Measurements from ENCODE around the gene IL32.

The IL32 gene

DNA sequence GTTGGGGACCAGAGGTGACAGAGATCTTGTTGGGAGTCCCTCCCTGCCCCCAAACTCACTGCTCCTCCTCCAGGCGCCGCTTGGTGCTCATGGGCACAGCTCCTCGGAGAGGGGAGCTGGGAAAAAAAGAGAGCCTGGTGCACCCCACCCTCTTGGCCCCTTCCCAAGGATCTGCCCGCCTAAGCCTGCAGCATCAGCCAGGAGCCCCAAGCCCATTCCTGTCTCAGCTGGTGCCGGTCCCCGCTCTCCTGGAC lies 42.1 kb upstream of the IL32 start:
- Histone ChIP-seq H3K23ac (ENCODE audit: low read length) (peak overlapping the region; percentile 80), H3K9ac (ENCODE audit: low read length) (peak overlapping the region; percentile 90), H3K4ac (ENCODE audit: low read depth, low read length) (no peak overlapping the region), H4K5ac (ENCODE audit: low read length) (no peak overlapping the region), H3K56ac (ENCODE audit: low read length) (peak overlapping the region; percentile 96), H3K27me3 (ENCODE audit: insufficient read depth, low read length, poor library complexity) (no peaks in the 10 kb centered on the region), H2BK120ac (ENCODE audit: low read depth, low read length) (no peak overlapping the region), H4K8ac (ENCODE audit: low read depth, low read length) (no peak overlapping the region), H2BK5ac (ENCODE audit: low read length) (peak overlapping the region; percentile 47), H3K36me3 (ENCODE audit: control insufficient read depth, insufficient read depth, low read length) (peaks cover 8% of the 10 kb centered on the region), H2BK15ac (replicated peaks; ENCODE audit: low read depth) (no peak overlapping the region), H3K27ac (ENCODE audit: low read depth, low read length) (peak overlapping the region; percentile 94), H3K4me3 (ENCODE audit: low read length) (peak overlapping the region; percentile 61), H3K4me2 (ENCODE audit: low read length) (peak overlapping the region; percentile 85), H3K18ac (ENCODE audit: low read length) (peak overlapping the region; percentile 69), H3K79me1 (ENCODE audit: low read length) (peaks cover 5% of the 10 kb centered on the region), H3K4me1 (ENCODE audit: control insufficient read depth, low read depth, low read length) (peaks cover 12% of the 10 kb centered on the region), H2AK5ac (ENCODE audit: low read length) (peak overlapping the region; percentile 43), H3K79me2 (ENCODE audit: control insufficient read depth, insufficient read depth, low read length) (peaks cover 4% of the 10 kb centered on the region)
- DNase-seq, result peak; percentile 78
- no CpG with 5 or more reads among the region's 6 CpGs for WGBS (ENCODE audit: extremely low coverage, insufficient coverage, low lambda C conversion rate)

DNA sequence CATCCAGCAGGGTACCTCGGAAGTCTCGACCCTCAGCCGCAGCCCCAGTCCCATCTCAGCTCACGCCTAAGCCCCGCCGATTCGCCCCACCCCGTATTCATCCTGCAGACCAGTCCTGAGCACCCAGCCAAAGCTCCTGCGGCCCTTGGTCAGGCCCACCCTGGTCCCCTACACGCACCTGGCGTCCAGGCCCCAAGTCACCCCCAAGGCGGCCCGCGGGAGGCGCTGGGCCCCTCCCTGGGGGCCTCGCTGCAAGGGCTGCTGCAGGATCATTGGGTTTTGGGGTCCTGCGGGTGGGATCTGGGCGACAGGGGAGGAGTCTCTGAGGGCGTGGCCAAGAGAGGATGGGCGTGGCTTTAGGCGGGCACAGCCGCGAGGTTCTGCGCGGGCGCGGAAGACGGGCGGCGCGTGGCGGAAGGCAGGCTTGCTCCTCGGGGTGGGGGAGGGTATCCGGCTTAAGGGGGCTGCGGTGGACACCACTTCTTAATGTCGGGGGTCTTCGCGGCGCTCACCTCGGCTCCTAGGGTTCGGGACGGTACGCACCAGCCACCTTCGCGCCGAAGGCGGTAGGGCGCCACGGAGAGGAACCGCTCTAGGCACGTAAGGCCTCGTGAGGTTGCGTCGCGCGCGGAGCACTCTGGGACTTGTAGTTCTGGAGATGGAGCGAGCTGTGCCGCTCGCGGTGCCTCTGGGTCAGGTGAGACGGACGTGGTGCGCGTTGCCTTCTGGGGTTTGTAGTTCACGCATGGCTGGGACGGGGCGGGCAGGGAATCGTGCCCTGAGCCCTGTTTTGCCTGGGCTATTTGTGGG lies 41.6 kb upstream of the IL32 start, which contains the start of the genes HCFC1R1 and THOC6:
TSS of gene HCFC1R1 (minus strand) at position 274 of the 810 bp plus-strand sequence. CDS start at position 273, 1 bp downstream.
TSS of gene THOC6 (plus strand) at position 367 of the 810 bp plus-strand sequence. CDS start at position 659, 292 bp downstream.
- Histone ChIP-seq H3K79me2 (ENCODE audit: control insufficient read depth, insufficient read depth, low read length) (peaks cover 4% of the 10 kb centered on the region), H2AK5ac (ENCODE audit: low read length) (peak within 1 kb of the TSS; percentile 78), H3K27me3 (ENCODE audit: insufficient read depth, low read length, poor library complexity) (no peaks in the 10 kb centered on the region), H2BK5ac (ENCODE audit: low read length) (peak within 1 kb of the TSS; percentile 96), H2BK15ac (replicated peaks; ENCODE audit: low read depth) (no peak within 1 kb of the TSS), H4K5ac (ENCODE audit: low read length) (no peak within 1 kb of the TSS), H2BK120ac (ENCODE audit: low read depth, low read length) (no peak within 1 kb of the TSS), H3K56ac (ENCODE audit: low read length) (peak within 1 kb of the TSS; percentile 96), H3K23ac (ENCODE audit: low read length) (peak within 1 kb of the TSS; percentile 89), H3K4ac (ENCODE audit: low read depth, low read length) (no peak within 1 kb of the TSS), H3K27ac (ENCODE audit: low read depth, low read length) (peak within 1 kb of the TSS; percentile 94), H4K8ac (ENCODE audit: low read depth, low read length) (no peak within 1 kb of the TSS), H3K4me2 (ENCODE audit: low read length) (peak within 1 kb of the TSS; percentile 85), H3K36me3 (ENCODE audit: control insufficient read depth, insufficient read depth, low read length) (peaks cover 8% of the 10 kb centered on the region), H3K4me3 (ENCODE audit: low read length) (peak within 1 kb of the TSS; percentile 61), H3K4me1 (ENCODE audit: control insufficient read depth, low read depth, low read length) (peaks cover 12% of the 10 kb centered on the region), H3K9ac (ENCODE audit: low read length) (peak within 1 kb of the TSS; percentile 90), H3K18ac (ENCODE audit: low read length) (peak within 1 kb of the TSS; percentile 69), H3K79me1 (ENCODE audit: low read length) (peaks cover 5% of the 10 kb centered on the region)
- WGBS (ENCODE audit: extremely low coverage, insufficient coverage, low lambda C conversion rate), result no CpG with 5 or more reads among the region's 69 CpGs
- peak; percentile 100 for DNase-seq

DNA sequence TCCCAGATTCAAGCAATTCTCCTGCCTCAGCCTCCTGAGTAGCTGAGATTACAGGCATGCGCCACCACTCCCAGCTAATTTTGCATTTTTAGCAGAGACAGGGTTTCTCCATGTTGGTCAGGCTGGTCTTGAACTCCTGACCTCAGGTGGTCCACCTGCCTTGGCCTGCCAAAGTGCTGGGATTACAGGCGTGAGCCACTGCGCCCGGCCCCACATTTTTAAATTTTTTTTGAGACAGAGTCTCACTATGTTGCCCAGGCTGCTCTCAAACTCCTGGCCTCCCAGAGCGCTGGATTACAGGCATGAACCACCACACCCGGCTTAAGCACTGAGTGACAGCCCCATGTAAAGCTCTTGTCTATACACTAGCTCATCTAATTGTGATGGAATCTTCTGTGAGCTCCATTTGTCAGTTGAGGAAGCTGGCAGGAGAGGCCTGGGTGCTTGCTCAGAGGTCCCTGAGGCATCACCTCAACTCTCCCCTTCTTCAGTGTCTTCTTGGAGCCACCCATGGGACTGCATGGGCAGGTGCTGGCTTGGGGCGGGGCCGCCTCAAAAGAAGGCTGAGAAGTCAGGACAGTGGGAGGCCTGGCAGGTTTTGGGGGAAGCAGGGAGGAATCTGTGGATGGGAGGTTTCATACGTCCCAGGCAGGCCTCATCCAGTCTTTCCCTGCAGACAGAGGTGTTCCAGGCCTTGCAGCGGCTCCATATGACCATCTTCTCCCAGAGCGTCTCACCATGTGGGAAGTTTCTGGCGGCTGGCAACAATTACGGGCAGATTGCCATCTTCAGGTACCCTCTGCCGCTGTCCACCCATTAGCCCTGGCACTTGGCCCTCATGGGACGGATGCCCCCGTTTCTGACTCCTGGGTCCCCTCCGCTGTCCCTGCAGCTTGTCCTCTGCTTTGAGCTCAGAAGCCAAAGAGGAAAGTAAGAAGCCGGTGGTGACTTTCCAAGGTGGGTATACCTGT lies 40.1 kb upstream of the IL32 start:
- no peaks in the 10 kb centered on the region for H3K27me3 ChIP-seq (ENCODE audit: insufficient read depth, low read length, poor library complexity)
- no peak overlapping the region for H3K4me3 ChIP-seq (ENCODE audit: low read length)
- H3K18ac ChIP-seq (ENCODE audit: low read length), result no peak overlapping the region
- peaks cover 8% of the 10 kb centered on the region for H3K36me3 ChIP-seq (ENCODE audit: control insufficient read depth, insufficient read depth, low read length)
- H3K23ac ChIP-seq (ENCODE audit: low read length), result no peak overlapping the region
- H3K79me1 ChIP-seq (ENCODE audit: low read length), result peaks cover 5% of the 10 kb centered on the region
- H2BK15ac ChIP-seq (replicated peaks; ENCODE audit: low read depth), result no peak overlapping the region
- H3K4me2 ChIP-seq (ENCODE audit: low read length), result no peak overlapping the region
- no peak for DNase-seq
- no peak overlapping the region for H3K56ac ChIP-seq (ENCODE audit: low read length)
- peaks cover 4% of the 10 kb centered on the region for H3K79me2 ChIP-seq (ENCODE audit: control insufficient read depth, insufficient read depth, low read length)
- no peak overlapping the region for H2AK5ac ChIP-seq (ENCODE audit: low read length)
- H4K8ac ChIP-seq (ENCODE audit: low read depth, low read length), result no peak overlapping the region
- H3K4ac ChIP-seq (ENCODE audit: low read depth, low read length), result no peak overlapping the region
- no peak overlapping the region for H3K9ac ChIP-seq (ENCODE audit: low read length)
- no peak overlapping the region for H3K27ac ChIP-seq (ENCODE audit: low read depth, low read length)
- H4K5ac ChIP-seq (ENCODE audit: low read length), result no peak overlapping the region
- WGBS (ENCODE audit: extremely low coverage, insufficient coverage, low lambda C conversion rate), result no CpG with 5 or more reads among the region's 18 CpGs
- H2BK5ac ChIP-seq (ENCODE audit: low read length), result no peak overlapping the region
- peaks cover 12% of the 10 kb centered on the region for H3K4me1 ChIP-seq (ENCODE audit: control insufficient read depth, low read depth, low read length)
- H2BK120ac ChIP-seq (ENCODE audit: low read depth, low read length), result no peak overlapping the region

- H2BK120ac ChIP-seq (ENCODE audit: low read depth, low read length), result no peak overlapping the region
- H2AK5ac ChIP-seq (ENCODE audit: low read length), result no peak overlapping the region
- H3K4me3 ChIP-seq (ENCODE audit: low read length), result no peak overlapping the region
- no peak overlapping the region for H3K18ac ChIP-seq (ENCODE audit: low read length)
- no peak overlapping the region for H2BK5ac ChIP-seq (ENCODE audit: low read length)
- no peak overlapping the region for H4K8ac ChIP-seq (ENCODE audit: low read depth, low read length)
- H3K23ac ChIP-seq (ENCODE audit: low read length), result no peak overlapping the region
- no CpG with 5 or more reads among the region's 8 CpGs for WGBS (ENCODE audit: extremely low coverage, insufficient coverage, low lambda C conversion rate)
- no peak for DNase-seq
- no peak overlapping the region for H3K4me2 ChIP-seq (ENCODE audit: low read length)
- H3K79me2 ChIP-seq (ENCODE audit: control insufficient read depth, insufficient read depth, low read length), result no peaks in the 10 kb centered on the region
- peaks cover 5% of the 10 kb centered on the region for H3K79me1 ChIP-seq (ENCODE audit: low read length)
- H4K5ac ChIP-seq (ENCODE audit: low read length), result no peak overlapping the region
- H3K27ac ChIP-seq (ENCODE audit: low read depth, low read length), result no peak overlapping the region
- no peak overlapping the region for H2BK15ac ChIP-seq (replicated peaks; ENCODE audit: low read depth)
- H3K27me3 ChIP-seq (ENCODE audit: insufficient read depth, low read length, poor library complexity), result no peaks in the 10 kb centered on the region
- H3K56ac ChIP-seq (ENCODE audit: low read length), result no peak overlapping the region
- no peak overlapping the region for H3K4ac ChIP-seq (ENCODE audit: low read depth, low read length)
- no peak overlapping the region for H3K9ac ChIP-seq (ENCODE audit: low read length)
- H3K36me3 ChIP-seq (ENCODE audit: control insufficient read depth, insufficient read depth, low read length), result peaks cover 8% of the 10 kb centered on the region
- peaks cover 12% of the 10 kb centered on the region for H3K4me1 ChIP-seq (ENCODE audit: control insufficient read depth, low read depth, low read length)
Observed at GRCh38 chr16:3026003-3026378, 39.4 kb upstream of the IL32 start.

DNA sequence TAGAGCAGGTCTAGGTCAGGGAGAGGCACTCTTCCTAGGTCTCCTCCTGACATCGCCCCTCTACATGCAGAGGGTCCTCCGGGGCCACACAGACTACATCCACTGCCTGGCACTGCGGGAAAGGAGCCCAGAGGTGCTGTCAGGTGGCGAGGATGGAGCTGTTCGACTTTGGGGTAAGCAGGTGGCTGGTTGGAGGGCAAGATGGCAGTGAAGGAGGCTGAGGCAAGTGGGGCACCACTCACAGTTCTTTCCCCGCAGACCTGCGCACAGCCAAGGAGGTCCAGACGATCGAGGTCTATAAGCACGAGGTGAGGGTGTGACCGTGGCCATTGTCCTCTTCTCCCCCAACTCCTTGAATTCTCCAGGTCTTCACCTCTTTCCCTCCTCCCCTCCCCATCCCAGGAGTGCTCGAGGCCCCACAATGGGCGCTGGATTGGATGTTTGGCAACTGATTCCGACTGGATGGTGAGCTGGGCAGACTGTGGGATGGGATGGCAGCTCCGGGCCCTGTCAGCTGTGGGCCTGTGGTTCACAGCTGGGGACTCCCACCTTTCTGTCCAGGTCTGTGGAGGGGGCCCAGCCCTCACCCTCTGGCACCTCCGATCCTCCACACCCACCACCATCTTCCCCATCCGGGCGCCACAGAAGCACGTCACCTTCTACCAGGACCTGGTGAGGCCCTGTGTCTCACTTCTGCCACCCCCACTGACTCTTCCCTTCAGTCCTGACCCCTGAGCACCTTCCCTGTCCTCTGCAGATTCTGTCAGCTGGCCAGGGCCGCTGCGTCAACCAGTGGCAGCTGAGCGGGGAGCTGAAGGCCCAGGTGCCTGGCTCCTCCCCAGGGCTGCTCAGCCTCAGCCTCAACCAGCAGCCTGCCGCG lies 38.6 kb upstream of the IL32 start:
- Histone ChIP-seq H3K4me3 (ENCODE audit: low read length) (no peak overlapping the region), H4K8ac (ENCODE audit: low read depth, low read length) (no peak overlapping the region), H3K4ac (ENCODE audit: low read depth, low read length) (no peak overlapping the region), H3K79me2 (ENCODE audit: control insufficient read depth, insufficient read depth, low read length) (no peaks in the 10 kb centered on the region), H3K27me3 (ENCODE audit: insufficient read depth, low read length, poor library complexity) (no peaks in the 10 kb centered on the region), H2BK5ac (ENCODE audit: low read length) (no peak overlapping the region), H3K4me1 (ENCODE audit: control insufficient read depth, low read depth, low read length) (peaks cover 11% of the 10 kb centered on the region), H3K23ac (ENCODE audit: low read length) (no peak overlapping the region), H3K79me1 (ENCODE audit: low read length) (peaks cover 5% of the 10 kb centered on the region), H3K56ac (ENCODE audit: low read length) (no peak overlapping the region), H3K36me3 (ENCODE audit: control insufficient read depth, insufficient read depth, low read length) (peaks cover 8% of the 10 kb centered on the region), H4K5ac (ENCODE audit: low read length) (no peak overlapping the region), H2AK5ac (ENCODE audit: low read length) (no peak overlapping the region), H3K27ac (ENCODE audit: low read depth, low read length) (no peak overlapping the region), H3K18ac (ENCODE audit: low read length) (no peak overlapping the region), H3K9ac (ENCODE audit: low read length) (no peak overlapping the region), H2BK15ac (replicated peaks; ENCODE audit: low read depth) (no peak overlapping the region), H2BK120ac (ENCODE audit: low read depth, low read length) (no peak overlapping the region), H3K4me2 (ENCODE audit: low read length) (no peak overlapping the region)
- no peak for DNase-seq
- WGBS (ENCODE audit: extremely low coverage, insufficient coverage, low lambda C conversion rate), result no CpG with 5 or more reads among the region's 24 CpGs

All from mesendoderm (in vitro differentiated cells).